ENCODE measurements around the gene SFMBT2. TPM values are rescaled to one million over a fixed set of nuclear protein-coding genes. Genes with fewer than 3 reads are reported as not detected.
A peak's percentile ranks its signal among the peaks of the same experiment; 100 is the strongest.

SFMBT2 gene
- total RNA-seq, 3 donors from 2014 or later (not counting 1 experiment from before 2014, with no cell fraction given): 50.4 to 70.4 (median 52.2) TPM

GRCh38 chr10:7239312-7239985, 171.4 kb downstream of the SFMBT2 start:
- peak in 1 of 2 donors; percentile 47 for DNase-seq
- intact Hi-C loops (cut with micrococcal nuclease): no loop called here
- H3K27ac ChIP-seq (ENCODE audit: low read length): no peak overlapping the region
- H3K9me3 ChIP-seq (ENCODE audit: control insufficient read depth, insufficient read depth, low read length): no peaks in the 10 kb centered on the region
- WGBS (ENCODE audit: insufficient coverage): no CpG with 5 or more reads among the region's 5 CpGs
- H3K27ac Mint-ChIP-seq: peak overlapping the region; percentile 51 to 68
- H3K4me1 Mint-ChIP-seq: peaks cover 76% of the 10 kb centered on the region in 2 donors
- H3K4me1 ChIP-seq (ENCODE audit: control insufficient read depth, insufficient read depth, low read length): peaks cover 30% of the 10 kb centered on the region
- H3K36me3 Mint-ChIP-seq: peaks cover 10% of the 10 kb centered on the region
- peak overlapping the region; percentile 83 for H3K4me3 Mint-ChIP-seq
- no peak overlapping the region for H3K4me3 ChIP-seq (ENCODE audit: low read length)
- no peaks in the 10 kb centered on the region for H3K27me3 ChIP-seq (ENCODE audit: control insufficient read depth, insufficient read depth, low read length)
- H3K36me3 ChIP-seq (ENCODE audit: control insufficient read depth, insufficient read depth, low read length): peaks cover 12% of the 10 kb centered on the region
- H3K9me3 Mint-ChIP-seq: no peaks in the 10 kb centered on the region
- peaks cover 0 to 3% of the 10 kb centered on the region in 2 donors for H3K27me3 Mint-ChIP-seq (ENCODE audit: low read depth in 2 of 2)
- ATAC-seq: peak; percentile 20 to 51 (median 38)
- no peak for TF ChIP-seq CTCF (IDR thresholded peaks at IDR 0.05)

- H3K27me3 ChIP-seq (ENCODE audit: control insufficient read depth, insufficient read depth, low read length): no peaks in the 10 kb centered on the region
- peaks cover 19% of the 10 kb centered on the region for H3K4me1 ChIP-seq (ENCODE audit: control insufficient read depth, insufficient read depth, low read length)
- H3K4me3 Mint-ChIP-seq: no peak overlapping the region
- 96% methylated on average over 3 of the region's 3 CpGs for WGBS (ENCODE audit: insufficient coverage)
- DNase-seq (no peak), ATAC-seq (no peak)
- peaks cover 7% of the 10 kb centered on the region for H3K36me3 ChIP-seq (ENCODE audit: control insufficient read depth, insufficient read depth, low read length)
- H3K27ac Mint-ChIP-seq: no peak overlapping the region
- peaks cover 2% of the 10 kb centered on the region for H3K36me3 Mint-ChIP-seq
- H3K4me3 ChIP-seq (ENCODE audit: low read length): no peak overlapping the region
- no peak overlapping the region for H3K27ac ChIP-seq (ENCODE audit: low read length)
- H3K27me3 Mint-ChIP-seq (ENCODE audit: low read depth in 2 of 2): peaks cover 0 to 3% of the 10 kb centered on the region in 2 donors
- H3K9me3 Mint-ChIP-seq: no peaks in the 10 kb centered on the region
- no peak for TF ChIP-seq CTCF (IDR thresholded peaks at IDR 0.05)
- intact Hi-C loops (cut with micrococcal nuclease): no loop called here
- no peaks in the 10 kb centered on the region for H3K9me3 ChIP-seq (ENCODE audit: control insufficient read depth, insufficient read depth, low read length)
- H3K4me1 Mint-ChIP-seq: peaks cover 67 to 71% of the 10 kb centered on the region in 2 donors
These were observed 175.5 kb downstream of the SFMBT2 start for GRCh38 chr10:7235376-7235775.

- H3K27ac Mint-ChIP-seq: peak overlapping the region; percentile 37 to 79
- Histone ChIP-seq H3K36me3 (ENCODE audit: control insufficient read depth, insufficient read depth, low read length) (peaks cover 8% of the 10 kb centered on the region), H3K27ac (ENCODE audit: low read length) (no peak overlapping the region), H3K4me1 (ENCODE audit: control insufficient read depth, insufficient read depth, low read length) (peaks cover 15% of the 10 kb centered on the region), H3K4me3 (ENCODE audit: low read length) (no peak overlapping the region), H3K9me3 (ENCODE audit: control insufficient read depth, insufficient read depth, low read length) (no peaks in the 10 kb centered on the region), H3K27me3 (ENCODE audit: control insufficient read depth, insufficient read depth, low read length) (no peaks in the 10 kb centered on the region)
- intact Hi-C loops (cut with micrococcal nuclease): no loop called here
- H3K4me3 Mint-ChIP-seq: peak overlapping the region; percentile 60
- peaks cover 0 to 3% of the 10 kb centered on the region in 2 donors for H3K27me3 Mint-ChIP-seq (ENCODE audit: low read depth in 2 of 2)
- H3K4me1 Mint-ChIP-seq: peaks cover 59 to 63% of the 10 kb centered on the region in 2 donors
- H3K36me3 Mint-ChIP-seq: peaks cover 6% of the 10 kb centered on the region
- no peaks in the 10 kb centered on the region for H3K9me3 Mint-ChIP-seq
- ATAC-seq: no peak
- DNase-seq: no peak
- no peak for TF ChIP-seq CTCF (IDR thresholded peaks at IDR 0.05)
- WGBS (ENCODE audit: insufficient coverage): no CpG with 5 or more reads among the region's 3 CpGs
These were observed 176.7 kb downstream of the SFMBT2 start for GRCh38 chr10:7234109-7234508.

Data from natural killer cell (primary cell).